NCI-H2081 treated with DMSO at 0.1 percent for 48 hours (cell line): ENCODE data around the gene SIGLEC7.
"Not testable (repeated sequence)": the region's sequence is repeated elsewhere in the genome, so short reads cannot be mapped to it uniquely, and the experiment has no call there.

Experiments
- DNase-seq: peaks from one replicate; lab custom pipeline; 2025; lab: John Stamatoyannopoulos, UW

Gene SIGLEC7

DNA sequence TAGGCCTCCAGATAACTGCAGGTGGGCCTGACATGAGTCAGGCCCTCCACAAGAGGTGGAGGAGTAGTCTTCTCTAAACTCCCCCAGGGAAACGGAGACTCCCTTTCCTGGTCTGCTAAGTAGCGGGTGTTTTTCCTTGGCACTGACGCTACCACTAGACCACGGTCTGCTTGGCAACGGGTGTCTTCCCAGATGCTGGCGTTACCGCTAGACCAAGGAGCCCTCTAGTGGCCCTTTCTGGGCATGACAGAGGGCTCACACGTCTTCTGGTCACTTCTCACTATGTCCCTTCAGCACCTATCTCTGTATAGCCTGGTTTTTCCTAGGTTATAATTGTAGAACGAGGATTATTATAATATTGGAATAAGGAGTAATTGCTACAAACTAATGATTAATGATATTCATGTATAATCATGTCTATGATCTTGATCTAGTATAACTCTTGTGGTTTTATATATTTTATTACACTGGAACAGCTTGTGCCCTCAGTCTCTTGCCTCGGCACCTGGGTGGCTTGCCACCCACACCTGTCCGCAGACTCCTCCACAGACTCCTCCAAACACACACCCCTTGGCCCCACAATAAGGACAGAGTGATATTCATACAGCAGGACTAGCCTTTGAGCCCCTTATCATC is 27.3 kb downstream of the SIGLEC7 start:
- not testable (repeated sequence) for DNase-seq

GRCh38 chr19:51172223-51172622 is 30.1 kb downstream of the SIGLEC7 start:
- no peak for DNase-seq

- DNase-seq = no peak
Observed at GRCh38 chr19:51173681-51174080, 31.6 kb downstream of the SIGLEC7 start.

DNA sequence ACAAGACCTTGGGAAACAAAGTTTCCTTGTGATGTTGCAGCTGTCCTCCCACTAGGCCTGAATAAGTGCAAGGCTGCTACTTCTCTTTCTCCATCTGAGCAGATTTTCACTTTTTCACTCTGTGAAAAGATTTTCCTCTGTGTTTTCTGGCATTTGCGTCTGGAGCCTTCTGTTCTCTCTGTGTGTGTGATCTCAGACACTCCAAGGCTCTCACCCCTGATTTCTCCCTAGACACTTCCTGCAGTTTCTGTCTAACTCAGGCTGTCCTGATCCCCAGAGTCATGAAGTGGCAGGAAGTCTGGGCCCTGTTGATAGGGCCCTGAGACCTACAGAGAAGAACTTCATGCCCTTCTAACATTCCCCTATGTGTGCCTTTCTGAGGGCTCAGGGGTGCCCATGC is 37.2 kb downstream of the SIGLEC7 start:
- DNase-seq = no peak

DNA sequence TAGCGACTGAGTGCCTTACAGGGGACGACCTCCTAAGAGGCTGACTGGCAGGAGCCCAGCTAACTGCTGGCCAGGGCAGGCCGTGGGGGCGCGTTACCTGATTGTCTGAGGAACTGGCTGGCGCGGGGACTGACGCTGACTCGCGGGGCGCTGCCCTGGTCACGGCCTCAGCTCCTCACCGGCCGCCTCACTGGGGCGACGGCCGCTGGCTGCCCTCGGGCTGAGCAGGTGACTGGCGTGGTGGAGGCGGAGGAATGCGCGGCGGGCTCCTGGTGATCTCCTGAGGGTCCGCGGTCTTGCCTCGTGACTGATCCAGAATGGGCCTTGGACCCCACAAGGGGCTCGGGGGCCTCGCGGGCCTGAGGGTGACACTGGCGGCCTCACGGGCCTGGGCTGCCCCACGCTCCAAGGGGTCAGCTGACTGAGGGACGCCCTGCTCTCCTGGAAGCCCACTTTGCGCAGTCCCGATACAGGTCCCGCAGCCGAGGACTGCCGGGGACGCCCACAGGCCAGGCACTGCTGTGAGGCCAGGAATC is 39.3 kb downstream of the SIGLEC7 start:
- DNase-seq = no peak

- DNase-seq = no peak
Observed at GRCh38 chr19:51181913-51182419, 39.9 kb downstream of the SIGLEC7 start.

GRCh38 chr19:51183629-51184028 is 41.5 kb downstream of the SIGLEC7 start:
- no peak for DNase-seq

DNA sequence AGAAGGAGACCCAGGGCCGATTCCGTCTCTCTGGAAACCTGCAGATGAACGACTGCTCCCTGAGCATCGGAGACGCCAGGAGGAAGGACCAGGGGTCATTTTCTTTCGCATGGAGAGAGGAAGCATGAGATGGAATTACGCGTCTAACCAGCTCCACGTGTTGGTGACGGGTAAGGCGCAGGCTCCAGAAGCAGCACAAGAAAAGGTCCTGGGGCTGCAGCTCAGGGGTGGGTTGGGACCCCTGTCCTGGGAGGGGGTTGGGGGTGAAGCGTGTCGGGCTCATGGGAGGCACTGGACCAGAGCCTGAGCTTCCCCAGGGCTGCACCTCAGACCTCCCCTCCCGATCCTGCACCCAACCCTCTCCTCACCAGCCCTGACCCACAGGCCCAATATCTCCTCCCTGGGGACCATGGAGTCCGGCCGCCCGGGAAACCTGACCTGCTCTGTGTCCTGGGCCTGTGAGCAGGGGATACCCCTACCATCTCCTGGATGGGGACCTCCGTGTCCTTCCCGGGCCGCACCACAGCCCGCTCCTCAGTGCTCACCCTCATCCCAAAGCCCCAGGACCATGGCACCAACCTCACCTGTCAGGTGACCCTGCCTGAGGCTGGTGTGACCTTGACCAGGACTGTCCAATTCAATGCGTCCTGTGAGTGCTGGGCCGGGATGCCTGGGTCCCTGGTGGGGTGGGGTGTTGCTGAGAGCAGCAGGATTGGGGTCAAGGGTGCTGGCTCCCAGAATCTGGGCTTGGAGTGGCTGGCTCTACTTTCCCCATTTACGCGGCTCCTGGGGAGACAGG is 43.2 kb downstream of the SIGLEC7 start:
- no peak for DNase-seq

DNA sequence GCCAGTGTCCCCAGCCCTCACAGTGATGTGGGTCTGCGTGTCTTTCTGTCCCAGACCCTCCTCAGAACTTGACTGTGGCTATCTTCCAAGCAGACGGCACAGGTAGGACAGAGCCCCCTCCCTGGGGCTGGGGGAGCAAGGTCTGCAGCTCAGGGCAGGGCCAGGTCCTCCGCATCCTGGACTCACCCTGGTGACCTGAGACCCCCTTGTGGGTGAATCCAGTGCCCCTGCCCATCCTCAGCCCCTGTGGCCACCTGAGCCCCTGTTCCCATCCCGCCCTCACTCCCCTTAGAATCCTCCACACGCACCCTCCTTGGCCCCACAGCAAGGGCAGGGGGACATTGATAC is 43.7 kb downstream of the SIGLEC7 start:
- DNase-seq = no peak

GRCh38 chr19:51186323-51186722 is 44.2 kb downstream of the SIGLEC7 start:
- no peak for DNase-seq

- no peak for DNase-seq
Observed at GRCh38 chr19:51187395-51188226, 45.5 kb downstream of the SIGLEC7 start.

GRCh38 chr19:51188227-51188559 is 46.1 kb downstream of the SIGLEC7 start:
- DNase-seq = no peak

GRCh38 chr19:51192689-51193088 is 50.6 kb downstream of the SIGLEC7 start:
- DNase-seq = no peak

DNA sequence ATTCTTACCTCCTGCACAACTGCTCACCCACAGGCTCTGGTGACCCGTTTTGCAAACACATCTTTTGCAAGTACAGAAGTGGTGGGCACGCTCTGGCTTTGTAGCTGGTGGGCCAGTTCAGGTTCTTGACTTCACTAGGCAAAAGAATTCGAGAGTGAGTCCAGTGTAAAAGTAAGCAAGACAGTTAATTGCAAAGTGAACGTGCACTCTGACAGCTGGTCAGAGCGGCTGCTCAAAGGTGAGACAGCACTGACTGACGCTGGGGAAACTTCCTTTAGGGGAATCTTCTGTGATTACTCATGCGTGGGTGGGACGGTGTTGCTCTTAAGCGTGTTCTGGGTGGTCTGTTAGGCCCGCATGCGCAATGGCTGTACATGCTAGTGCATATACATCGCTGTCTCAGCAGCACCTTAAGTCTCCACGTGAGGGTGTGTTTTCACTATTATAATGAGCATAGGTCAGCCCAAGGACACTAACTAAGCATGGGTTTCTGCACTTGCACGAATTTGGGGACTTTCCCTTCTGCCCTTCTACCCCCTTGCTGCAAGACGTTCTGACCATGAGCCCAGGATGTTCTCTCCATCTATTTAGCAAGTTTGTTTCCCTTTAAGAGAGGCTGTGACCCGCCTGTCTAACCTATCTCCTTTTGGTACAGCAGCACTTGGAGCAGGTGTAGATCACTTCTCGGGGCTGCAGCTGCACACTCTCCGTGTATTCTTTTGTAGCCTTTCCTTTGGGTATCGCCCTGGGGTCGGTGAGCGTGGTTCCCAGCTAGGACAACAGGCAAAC is 52.6 kb downstream of the SIGLEC7 start:
- no peak for DNase-seq

GRCh38 chr19:51195316-51195586 is 53.1 kb downstream of the SIGLEC7 start:
- DNase-seq = no peak

- no peak for DNase-seq
Observed at GRCh38 chr19:51195616-51196015, 53.5 kb downstream of the SIGLEC7 start.

GRCh38 chr19:51196181-51196580 is 54.1 kb downstream of the SIGLEC7 start:
- DNase-seq = no peak

DNA sequence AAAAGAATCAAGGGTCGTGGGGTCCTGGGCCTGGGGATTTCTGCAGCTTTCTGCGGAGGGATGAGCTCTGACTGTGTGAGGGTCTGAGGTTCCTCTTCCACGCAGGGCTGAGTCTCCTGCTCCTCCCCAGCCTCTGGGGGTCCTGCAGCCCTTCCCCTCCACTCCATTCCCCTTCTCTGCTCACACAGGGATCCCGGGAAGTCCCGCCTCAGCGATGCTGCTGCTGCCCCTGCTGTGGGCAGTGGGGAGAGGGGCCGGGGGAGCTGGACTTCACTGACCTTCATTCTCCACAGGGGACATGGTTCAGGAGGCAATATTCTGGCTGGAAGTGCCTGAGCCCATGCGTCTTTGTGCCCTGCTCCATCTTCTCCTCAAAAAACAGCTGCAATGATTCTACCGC is 56.5 kb downstream of the SIGLEC7 start:
- no peak for DNase-seq

- DNase-seq = no peak
Observed at GRCh38 chr19:51200071-51200666, 58.1 kb downstream of the SIGLEC7 start.

GRCh38 chr19:51201712-51202111 is 59.6 kb downstream of the SIGLEC7 start:
- no peak for DNase-seq
